GM12874 (cell line): ENCODE data around the gene EVI2B.

Source experiments
- CTCF ChIP-seq: IDR thresholded peaks from 2 replicates; pipeline ENCODE4 v1.5.1; 2011; ENCODE audit warnings: low read depth, mild to moderate bottlenecking, control low read depth, low read length, moderate library complexity; ENCODE audit not compliant: insufficient read depth

EVI2B gene

GRCh38 chr17:31294820-31295488 lies 18.9 kb downstream of the EVI2B start:
- no peak for TF ChIP-seq CTCF

- no peak for TF ChIP-seq CTCF
Observed at GRCh38 chr17:31294231-31294630, 19.6 kb downstream of the EVI2B start.

- TF ChIP-seq CTCF = no peak
Observed at GRCh38 chr17:31293581-31293980, 20.3 kb downstream of the EVI2B start.

- TF ChIP-seq CTCF = no peak
Observed at GRCh38 chr17:31291820-31292219, 22.0 kb downstream of the EVI2B start.

- no peak for TF ChIP-seq CTCF
Observed at GRCh38 chr17:31289790-31290189, 24.1 kb downstream of the EVI2B start.

GRCh38 chr17:31286587-31286986 lies 27.3 kb downstream of the EVI2B start:
- no peak for TF ChIP-seq CTCF

GRCh38 chr17:31283841-31284240 lies 30.0 kb downstream of the EVI2B start:
- no peak for TF ChIP-seq CTCF
